ENCODE results near the gene SPTLC3.

The SPTLC3 gene

DNA sequence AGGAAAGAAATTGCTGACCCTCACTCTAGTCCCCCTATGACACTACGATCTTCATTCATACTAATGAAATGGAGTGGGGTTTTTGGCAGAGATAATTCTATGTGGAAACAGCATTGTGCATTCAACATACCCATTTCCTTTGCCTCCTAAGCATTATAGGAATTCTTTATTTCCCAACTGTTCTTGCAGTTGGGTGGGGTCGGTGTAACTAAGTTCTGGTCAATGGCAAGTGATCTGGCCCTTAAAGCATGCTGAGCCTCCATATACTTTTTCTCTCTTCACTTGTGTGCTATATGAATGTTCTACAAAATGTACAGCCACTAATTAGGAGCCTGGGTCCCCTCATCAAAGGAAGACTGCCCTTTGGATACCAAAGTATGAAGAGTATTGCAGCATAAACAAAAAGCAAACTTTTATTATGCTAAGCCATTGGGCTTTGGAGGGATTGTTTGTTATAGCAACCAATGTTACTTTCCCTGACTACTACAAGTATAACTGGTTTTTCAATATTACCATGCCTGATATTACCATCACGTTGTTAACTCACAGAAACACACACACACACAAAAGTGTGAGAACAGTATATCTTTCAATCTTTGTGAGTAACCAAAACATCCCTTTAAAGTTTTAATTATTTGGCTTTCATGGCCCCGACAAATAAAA lies 203.3 kb downstream of the SPTLC3 start:
- H3K4me3 ChIP-seq (ENCODE audit: low read length), result no peak overlapping the region
- no peak for TF ChIP-seq CTCF (conservative IDR thresholded peaks at IDR 0.05; ENCODE audit: low read length)
- DNase-seq (ENCODE audit: low read depth), result peak; percentile 12

GRCh38 chr20:13212750-13213149 lies 204.0 kb downstream of the SPTLC3 start:
- TF ChIP-seq CTCF (conservative IDR thresholded peaks at IDR 0.05; ENCODE audit: low read length), result no peak
- DNase-seq (ENCODE audit: low read depth), result peak; percentile 86
- no peak overlapping the region for H3K4me3 ChIP-seq (ENCODE audit: low read length)

DNA sequence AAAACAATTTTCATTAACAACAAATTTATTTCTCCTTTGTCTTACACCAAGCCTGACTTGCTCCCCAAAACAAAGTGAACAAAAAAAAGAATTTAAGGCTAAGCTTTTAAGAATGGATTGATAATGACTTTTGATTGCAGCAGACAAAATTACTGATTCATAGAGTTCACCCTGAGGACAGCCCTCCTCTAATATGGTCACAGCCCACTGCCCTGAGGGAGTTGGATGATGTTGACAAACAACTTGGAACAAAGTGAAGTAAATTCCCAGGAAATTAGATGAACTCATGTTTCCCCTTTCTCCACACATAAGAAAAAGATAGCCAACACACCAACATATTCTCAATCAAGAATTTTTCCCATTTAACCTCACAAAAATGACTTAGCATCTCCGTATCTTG lies 204.6 kb downstream of the SPTLC3 start:
- no peak for TF ChIP-seq CTCF (conservative IDR thresholded peaks at IDR 0.05; ENCODE audit: low read length)
- no peak for DNase-seq (ENCODE audit: low read depth)
- no peak overlapping the region for H3K4me3 ChIP-seq (ENCODE audit: low read length)

DNA sequence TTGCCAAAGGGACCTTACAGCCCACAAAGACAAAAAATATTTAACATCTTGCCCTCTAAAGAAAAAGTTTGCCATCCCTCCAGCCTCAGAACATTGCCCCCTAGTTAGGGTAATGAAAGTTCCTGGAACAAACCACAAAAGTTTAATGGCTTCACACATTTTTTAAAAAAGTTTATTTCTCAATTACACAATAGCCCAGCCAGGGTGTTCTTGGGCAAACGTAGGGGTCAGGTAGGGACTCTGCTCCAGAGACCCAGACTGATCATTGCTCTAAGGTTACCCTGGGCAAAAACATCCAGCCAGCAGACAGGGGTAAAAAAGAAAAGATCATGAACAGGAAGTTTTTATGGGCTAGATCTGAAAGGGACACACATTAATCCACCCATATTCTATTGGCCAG lies 207.8 kb downstream of the SPTLC3 start:
- H3K4me3 ChIP-seq (ENCODE audit: low read length), result no peak overlapping the region
- no peak for TF ChIP-seq CTCF (conservative IDR thresholded peaks at IDR 0.05; ENCODE audit: low read length)
- no peak for DNase-seq (ENCODE audit: low read depth)
